Stimulated activated CD8-positive, alpha-beta memory T cell treated with anti-CD3 and anti-CD28 coated beads, Interleukin-2, amount 100 ng/mL, for 1 hour (primary cell): ENCODE results near the gene ALDH3B2.
"Not testable (repeated sequence)": the region's sequence is repeated elsewhere in the genome, so short reads cannot be mapped to it uniquely, and the experiment has no call there.

ENCODE experiments used
- DNase-seq, 2 donors: peaks; one replicate each; pipeline ENCODE4 v3.0.0-alpha.2; 2020; ENCODE audit warnings: low read depth in 2 of 2

Gene ALDH3B2

GRCh38 chr11:67629386-67630227 is 44.8 kb downstream of the ALDH3B2 start, which contains the start of gene NUDT8:
Gene NUDT8, minus strand, starts transcription at chr11:67629937. Its CDS starts 26 bp downstream, at chr11:67629911.
- DNase-seq: peak; percentile 70 to 83

- no peak for DNase-seq
Measured at GRCh38 chr11:67628710-67629385, 45.6 kb downstream of the ALDH3B2 start.

- DNase-seq: no peak
Measured at GRCh38 chr11:67627812-67628624, 46.4 kb downstream of the ALDH3B2 start.

GRCh38 chr11:67627441-67627811 is 47.0 kb downstream of the ALDH3B2 start:
- no peak for DNase-seq

- no peak for DNase-seq
Measured at GRCh38 chr11:67626970-67627369, 47.5 kb downstream of the ALDH3B2 start.

- DNase-seq: not testable (repeated sequence)
Measured at GRCh38 chr11:67626131-67626833, 48.1 kb downstream of the ALDH3B2 start.

- DNase-seq: not testable (repeated sequence)
Measured at GRCh38 chr11:67623795-67624194, 50.6 kb downstream of the ALDH3B2 start.

- DNase-seq: not testable (repeated sequence)
Measured at GRCh38 chr11:67622905-67623304, 51.5 kb downstream of the ALDH3B2 start.

- DNase-seq: not testable (repeated sequence)
Measured at GRCh38 chr11:67621928-67622327, 52.5 kb downstream of the ALDH3B2 start.

- DNase-seq: not testable (repeated sequence)
Measured at GRCh38 chr11:67620621-67621020, 53.8 kb downstream of the ALDH3B2 start.

GRCh38 chr11:67619683-67620618 is 54.5 kb downstream of the ALDH3B2 start:
- not testable (repeated sequence) for DNase-seq

GRCh38 chr11:67618901-67619659 is 55.3 kb downstream of the ALDH3B2 start:
- DNase-seq: not testable (repeated sequence)

GRCh38 chr11:67617243-67617953 is 57.0 kb downstream of the ALDH3B2 start:
- no peak for DNase-seq

- no peak for DNase-seq
Measured at GRCh38 chr11:67616431-67617242, 57.8 kb downstream of the ALDH3B2 start.

GRCh38 chr11:67615728-67616430 is 58.5 kb downstream of the ALDH3B2 start:
- DNase-seq: no peak

- no peak for DNase-seq
Measured at GRCh38 chr11:67614730-67615714, 59.4 kb downstream of the ALDH3B2 start.
